Suprapubic skin (tissue), 3 donors: ENCODE data around the gene GSAP.

Source experiments
- EP300 ChIP-seq: sonication (generic); formaldehyde crosslinking; IDR thresholded peaks from one replicate; pipeline ENCODE4 v1.6.1; 2017; ENCODE audit warnings: antibody characterized with exemption
- TF ChIP-seq, protein P1 (sequence below), 2 donors: fragments of 200-600 bp in 1 of 2; fragments of 450-650 bp in 1 of 2; sonication (generic) in 1 of 2; IDR thresholded peaks; one replicate each; pipeline ENCODE4 v1.5.1; 2016 to 2019; ENCODE audit warnings: antibody characterized with exemption in 2 of 2, mild to moderate bottlenecking in 1 of 2, moderate library complexity in 1 of 2

DNA sequence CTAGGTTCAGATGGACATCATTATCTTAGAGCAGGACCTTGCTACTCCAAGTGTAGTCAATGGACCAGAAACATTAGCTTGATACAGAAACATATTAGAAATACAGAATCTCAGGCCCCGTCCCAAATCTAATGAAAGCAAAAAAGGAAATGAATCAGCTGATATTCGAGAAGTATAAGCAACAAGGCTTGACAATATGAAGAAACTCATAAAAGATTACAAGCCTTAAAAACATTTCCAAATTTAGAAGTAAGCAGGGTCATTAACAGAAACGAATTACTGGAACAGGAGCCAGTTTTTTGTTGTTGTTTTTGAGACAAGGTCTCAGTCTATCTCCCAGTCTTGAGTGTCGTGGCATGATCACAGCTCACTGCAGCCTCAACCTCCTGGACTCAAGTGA is 40.5 kb upstream of the GSAP start:
- no peak for TF ChIP-seq EP300
- TF ChIP-seq, protein P1, sequence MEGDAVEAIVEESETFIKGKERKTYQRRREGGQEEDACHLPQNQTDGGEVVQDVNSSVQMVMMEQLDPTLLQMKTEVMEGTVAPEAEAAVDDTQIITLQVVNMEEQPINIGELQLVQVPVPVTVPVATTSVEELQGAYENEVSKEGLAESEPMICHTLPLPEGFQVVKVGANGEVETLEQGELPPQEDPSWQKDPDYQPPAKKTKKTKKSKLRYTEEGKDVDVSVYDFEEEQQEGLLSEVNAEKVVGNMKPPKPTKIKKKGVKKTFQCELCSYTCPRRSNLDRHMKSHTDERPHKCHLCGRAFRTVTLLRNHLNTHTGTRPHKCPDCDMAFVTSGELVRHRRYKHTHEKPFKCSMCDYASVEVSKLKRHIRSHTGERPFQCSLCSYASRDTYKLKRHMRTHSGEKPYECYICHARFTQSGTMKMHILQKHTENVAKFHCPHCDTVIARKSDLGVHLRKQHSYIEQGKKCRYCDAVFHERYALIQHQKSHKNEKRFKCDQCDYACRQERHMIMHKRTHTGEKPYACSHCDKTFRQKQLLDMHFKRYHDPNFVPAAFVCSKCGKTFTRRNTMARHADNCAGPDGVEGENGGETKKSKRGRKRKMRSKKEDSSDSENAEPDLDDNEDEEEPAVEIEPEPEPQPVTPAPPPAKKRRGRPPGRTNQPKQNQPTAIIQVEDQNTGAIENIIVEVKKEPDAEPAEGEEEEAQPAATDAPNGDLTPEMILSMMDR (IDR thresholded peaks at IDR 0.05) = no peak
